T-cell (primary cell): ENCODE data around the gene CHI3L2. TPM values are rescaled to one million over a fixed set of nuclear protein-coding genes. Genes with fewer than 3 reads are reported as not detected.
A peak's percentile ranks its signal among the peaks of the same experiment; 100 is the strongest.

Experiments used
- ATAC-seq, 4 experiments: fragments of 200-7000 bp in 3 of 4; fragments of 150-1000 bp in 1 of 4; cut with Tn5 transposase; replicated peaks in 1 of 4; 1 replicate in 3 of 4; 2 replicates in 1 of 4; pipeline ENCODE4 v1.10.0; 2021; ENCODE audit warnings: moderate library complexity in 3 of 4, mild to moderate bottlenecking in 2 of 4, moderate number of reproducible peaks in 1 of 4
- CTCF ChIA-PET, 2 donors: fragments of 300-600 bp; sonication (Branson Sonifier 250); formaldehyde crosslinking; loops; one replicate each; lab custom pipeline; 2022; ENCODE audit warnings: antibody characterized with exemption in 2 of 2; lab: Charles Lee
- POLR2A ChIA-PET, 2 donors: fragments of 300-600 bp; sonication (Branson Sonifier 250); formaldehyde crosslinking; loops; one replicate each; lab custom pipeline; 2022; ENCODE audit warnings: antibody characterized with exemption in 2 of 2; lab: Charles Lee
- DNase-seq, 35 experiments: peaks; one replicate each; pipeline versions ENCODE4 v3.0.0 to v3.0.0-alpha.2; 2013 to 2023
- H3K27ac ChIP-seq: one replicate; pipeline ENCODE4 v1.5.1; 2013; ENCODE audit warnings: low read length
- H3K27me3 ChIP-seq, 2 experiments: replicated peaks in 1 of 2; 1 replicate in 1 of 2; 2 replicates in 1 of 2; pipeline versions ENCODE4 v1.6.1 to v1.7.0; 2013; ENCODE audit warnings: low read length in 1 of 2, mixed read lengths in 1 of 2; ENCODE audit not compliant: control insufficient read depth in 2 of 2, insufficient read depth in 2 of 2; ENCODE audit errors: extremely low read depth in 1 of 2
- H3K36me3 ChIP-seq, 2 donors: 1 replicate in 1 of 2; 2 replicates in 1 of 2; pipeline versions ENCODE4 v1.6.1 to v1.7.0; 2013; ENCODE audit warnings: low read length in 1 of 2; ENCODE audit not compliant: control insufficient read depth in 2 of 2, insufficient read depth in 1 of 2; ENCODE audit errors: extremely low read depth in 1 of 2
- H3K4me1 ChIP-seq, 2 experiments: 1 replicate in 1 of 2; 2 replicates in 1 of 2; pipeline versions ENCODE4 v1.6.1 to v1.7.0; 2013; ENCODE audit warnings: low read length in 2 of 2, mixed read lengths in 1 of 2; ENCODE audit not compliant: insufficient read depth in 2 of 2, control insufficient read depth in 1 of 2; ENCODE audit errors: extremely low read depth in 1 of 2
- H3K4me3 ChIP-seq, 2 donors: 1 replicate in 1 of 2; 2 replicates in 1 of 2; pipeline versions ENCODE4 v1.5.1 to v1.7.0; 2013; ENCODE audit warnings: mild to moderate bottlenecking in 2 of 2, low read length in 1 of 2, moderate library complexity in 1 of 2; ENCODE audit not compliant: control insufficient read depth in 1 of 2; ENCODE audit errors: extremely low read depth in 1 of 2
- H3K9me3 ChIP-seq: 2 replicates; pipeline ENCODE4 v1.7.0; 2013
- H3K27ac Mint-ChIP-seq, 2 donors: one replicate each; pipeline ENCODE4 v1.8.0; 2020 to 2021; ENCODE audit warnings: mild to moderate bottlenecking in 2 of 2, mixed read lengths in 2 of 2
- H3K27me3 Mint-ChIP-seq, 2 donors: one replicate each; pipeline ENCODE4 v1.8.0; 2021 to 2022; ENCODE audit warnings: mixed read lengths in 2 of 2
- H3K36me3 Mint-ChIP-seq: one replicate; pipeline ENCODE4 v1.8.0; 2021; ENCODE audit warnings: mixed read lengths
- H3K4me1 Mint-ChIP-seq, 3 donors: one replicate each; pipeline ENCODE4 v1.8.0; 2020 to 2022; ENCODE audit warnings: mixed read lengths in 3 of 3, mild to moderate bottlenecking in 1 of 3
- H3K4me3 Mint-ChIP-seq, 3 donors: one replicate each; pipeline ENCODE4 v1.8.0; 2020 to 2022; ENCODE audit warnings: mild to moderate bottlenecking in 3 of 3, mixed read lengths in 3 of 3, moderate library complexity in 3 of 3
- H3K9me3 Mint-ChIP-seq, 3 donors: one replicate each; pipeline ENCODE4 v1.8.0; 2020 to 2022; ENCODE audit warnings: mixed read lengths in 3 of 3
- WGBS: methylation state at CpG from one replicate; pipeline ENCODE4 v1.1.5; 2013; ENCODE audit warnings: missing lambda C conversion rate; ENCODE audit not compliant: insufficient coverage; 5-methylcytosine and 5-hydroxymethylcytosine counted together
- total RNA-seq, 35 experiments: library from RNA in 6 of 35; stranded (reverse) in 6 of 35; fragments of 120-200 nt in 1 of 35; gene quantifications; one replicate each; pipeline versions ENCODE4 v1.2.1 to v1.2.4 and lab custom pipeline; 2013 to 2026

Gene CHI3L2
- total RNA-seq, 5 donors from 2014 or later (not counting 1 experiment from before 2014, with no cell fraction given), result 3.6 to 28.1 (median 10.9) TPM

DNA sequence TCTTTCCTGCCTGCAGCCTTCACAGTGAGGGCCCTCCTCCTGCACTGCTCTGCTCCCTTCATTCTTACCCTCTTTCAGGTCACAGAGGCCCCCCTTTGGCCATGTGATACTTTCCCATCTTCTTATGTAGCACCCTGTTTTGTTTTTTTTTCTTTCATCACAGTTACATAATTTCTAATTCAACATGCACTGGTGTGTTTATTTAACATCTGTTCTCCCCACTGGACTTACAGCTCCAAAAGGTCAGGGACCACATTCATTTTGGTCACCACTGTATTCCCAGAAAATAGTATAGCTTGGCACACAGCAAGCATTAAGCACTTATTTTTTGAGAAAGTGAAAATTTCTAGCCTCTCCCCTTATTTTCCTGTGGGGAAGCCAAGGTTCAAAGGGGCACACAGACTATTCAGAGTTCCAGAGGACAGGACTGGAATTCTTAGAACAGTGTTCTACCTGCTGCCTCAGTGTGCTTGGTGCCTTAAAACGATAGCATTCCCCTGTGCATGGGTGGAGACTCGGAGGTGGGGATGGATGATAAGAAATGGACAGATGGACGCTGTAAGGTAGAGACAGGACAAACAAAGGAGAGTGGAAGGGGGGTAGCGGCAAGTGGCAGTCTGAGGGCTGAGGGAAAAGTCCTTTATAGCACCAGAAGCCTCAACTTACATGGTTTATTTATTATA is 32.4 kb upstream of the CHI3L2 start:
- WGBS, result 10% methylated on average over 2 of the region's 4 CpGs
- H3K27ac ChIP-seq, result peak overlapping the region; percentile 76
- peak overlapping the region; percentile 78 to 90 for H3K4me3 ChIP-seq
- Mint-ChIP-seq H3K36me3 (peaks cover 87% of the 10 kb centered on the region), H3K27ac (peak overlapping the region; percentile 95 to 99), H3K4me1 (peaks cover 80 to 88% (median 86%) of the 10 kb centered on the region in 3 donors), H3K9me3 (no peaks in the 10 kb centered on the region), H3K4me3 (peak overlapping the region; percentile 71 to 99 (median 98)), H3K27me3 (no peaks in the 10 kb centered on the region)
- POLR2A ChIA-PET, result interaction anchor here in 1 of 2 donors (0.7 kb wide), 2 partner anchors 19 to 94 kb away, joined by 3 to 4 read pairs; no protein-coding TSS in a partner anchor
- CTCF ChIA-PET, result interaction anchor here in 1 of 2 donors (0.6 to 5.5 kb wide), 2 partner anchors 24 to 205 kb away, joined by 4 to 50 read pairs; no protein-coding TSS in a partner anchor
- ATAC-seq, result no peak
- H3K27me3 ChIP-seq, result no peaks in the 10 kb centered on the region
- peaks cover 15 to 89% of the 10 kb centered on the region in 2 donors for H3K36me3 ChIP-seq
- DNase-seq, result no peak
- no peaks in the 10 kb centered on the region for H3K9me3 ChIP-seq
- H3K4me1 ChIP-seq, result peaks cover 67 to 80% of the 10 kb centered on the region in 2 experiments

DNA sequence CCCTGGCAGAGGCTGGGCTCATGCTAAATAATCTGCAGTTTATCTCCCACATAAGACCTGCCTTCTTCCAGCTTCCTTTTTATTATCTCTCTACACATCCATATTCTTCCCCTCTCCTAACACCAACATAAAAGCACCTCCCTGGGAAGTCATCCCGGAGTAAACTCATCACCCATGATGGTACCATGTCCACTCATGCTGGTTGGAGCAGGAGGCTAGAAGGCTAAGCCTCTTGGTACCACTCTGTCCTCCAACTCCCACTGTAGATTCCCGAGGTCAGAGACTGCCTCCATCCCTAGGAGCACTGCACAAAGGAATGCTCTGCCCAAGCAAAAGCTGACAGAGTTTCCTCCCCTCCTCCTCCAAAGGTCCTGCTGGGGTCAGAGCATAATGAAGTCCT is 31.3 kb upstream of the CHI3L2 start:
- Histone ChIP-seq H3K4me3 (peak overlapping the region; percentile 78 to 90), H3K4me1 (peaks cover 63 to 77% of the 10 kb centered on the region in 2 experiments), H3K36me3 (peaks cover 15 to 78% of the 10 kb centered on the region in 2 donors), H3K9me3 (no peaks in the 10 kb centered on the region), H3K27ac (peak overlapping the region; percentile 76), H3K27me3 (no peaks in the 10 kb centered on the region)
- ChIA-PET CTCF (interaction anchor here (1.2 to 5.5 kb wide), 4 partner anchors 9 to 27 kb away, joined by 3 to 50 read pairs (median 5); no protein-coding TSS in a partner anchor), POLR2A (interaction anchor here in 1 of 2 donors (0.5 kb wide), 1 partner anchor 446 kb away, joined by 4 read pairs; no protein-coding TSS in a partner anchor)
- Mint-ChIP-seq H3K4me3 (peak overlapping the region; percentile 98 to 99 (median 99)), H3K4me1 (peaks cover 79 to 87% (median 84%) of the 10 kb centered on the region in 3 donors), H3K27me3 (no peaks in the 10 kb centered on the region), H3K27ac (peak overlapping the region; percentile 95 to 99), H3K36me3 (peaks cover 77% of the 10 kb centered on the region), H3K9me3 (no peaks in the 10 kb centered on the region)
- ATAC-seq, result no peak
- no peak for DNase-seq
- WGBS, result no CpG with 5 or more reads among the region's 2 CpGs

DNA sequence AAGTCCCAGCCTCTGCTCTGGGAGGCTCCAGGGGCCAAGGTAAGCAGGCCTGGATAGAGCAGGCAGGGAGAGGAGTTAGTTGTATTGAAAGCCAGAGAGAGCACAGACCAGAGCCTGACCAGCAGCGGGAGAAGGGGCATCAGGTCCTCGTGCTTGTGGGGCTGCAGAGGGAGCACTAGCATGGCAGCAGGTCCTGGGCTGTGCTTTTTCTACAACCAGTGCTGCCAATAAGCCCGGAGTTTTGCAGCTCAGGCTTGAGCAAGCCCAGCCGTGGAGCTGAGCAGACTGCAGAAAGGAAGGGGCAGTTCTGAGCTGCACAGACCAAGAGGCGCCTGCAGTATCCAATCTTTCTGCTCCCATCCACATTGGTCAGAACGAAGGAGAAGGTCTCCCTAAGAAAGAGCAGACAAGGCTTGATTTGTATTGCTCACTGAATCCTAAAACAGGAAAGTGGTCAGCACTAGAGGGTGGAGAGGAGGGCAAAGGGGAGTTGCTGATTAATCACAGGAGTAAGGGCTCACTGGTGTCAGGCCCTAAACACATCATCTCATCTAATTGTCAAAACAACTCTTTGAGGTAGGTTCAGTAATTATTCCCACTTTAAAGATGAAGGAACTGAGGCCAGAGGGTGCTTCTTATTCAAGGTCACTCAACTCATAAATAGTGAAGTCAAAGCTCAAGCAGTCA is 29.8 kb upstream of the CHI3L2 start:
- peak in 28 of 35 experiments; percentile 46 to 86 (median 64) for DNase-seq
- peaks cover 15 to 63% of the 10 kb centered on the region in 2 donors for H3K36me3 ChIP-seq
- no peaks in the 10 kb centered on the region for H3K27me3 ChIP-seq
- 0% methylated on average over 3 of the region's 6 CpGs for WGBS
- POLR2A ChIA-PET, result interaction anchor here (0.5 to 1.4 kb wide), 4 partner anchors 17 to 30 kb away, joined by 3 to 17 read pairs (median 5); no protein-coding TSS in a partner anchor
- CTCF ChIA-PET, result interaction anchor here (1.0 to 5.5 kb wide), 13 partner anchors 8 to 203 kb away, joined by 3 to 50 read pairs (median 5); partner anchors contain the start of genes CEPT1 (in 1 of the 2) and DRAM2 (in 1 of the 2)
- H3K9me3 Mint-ChIP-seq, result no peaks in the 10 kb centered on the region
- ATAC-seq, result peak; percentile 26 to 63 (median 60)
- no peaks in the 10 kb centered on the region for H3K9me3 ChIP-seq
- peak overlapping the region; percentile 98 to 99 (median 99) for H3K4me3 Mint-ChIP-seq
- H3K27ac Mint-ChIP-seq, result peak overlapping the region; percentile 95 to 99
- peaks cover 78 to 87% (median 84%) of the 10 kb centered on the region in 3 donors for H3K4me1 Mint-ChIP-seq
- H3K27ac ChIP-seq, result peak overlapping the region; percentile 76
- H3K36me3 Mint-ChIP-seq, result peaks cover 65% of the 10 kb centered on the region
- H3K4me1 ChIP-seq, result peaks cover 62 to 78% of the 10 kb centered on the region in 2 experiments
- no peaks in the 10 kb centered on the region for H3K27me3 Mint-ChIP-seq
- peak overlapping the region; percentile 78 to 90 for H3K4me3 ChIP-seq

DNA sequence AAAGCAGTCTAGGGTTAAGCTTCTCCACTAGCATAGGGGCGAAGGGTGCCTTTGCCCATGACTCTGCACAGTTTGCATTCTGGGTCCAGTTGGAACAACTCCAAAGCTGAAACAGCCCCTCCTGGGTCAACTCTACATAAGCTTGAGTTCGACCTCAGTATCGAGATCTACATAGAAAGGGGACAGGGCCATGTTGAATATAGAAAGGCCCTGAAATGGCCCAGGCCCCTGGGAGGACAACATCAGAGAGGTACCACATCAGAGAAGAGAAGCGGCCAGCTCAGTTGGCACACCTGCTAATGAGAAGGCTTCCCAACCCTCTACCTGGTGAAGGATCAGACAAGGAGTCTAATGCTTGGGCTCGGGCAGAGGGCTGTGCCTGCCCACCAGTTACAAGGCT is 28.7 kb upstream of the CHI3L2 start:
- no CpG with 5 or more reads among the region's 5 CpGs for WGBS
- Mint-ChIP-seq H3K27ac (peak overlapping the region; percentile 95 to 99), H3K27me3 (no peaks in the 10 kb centered on the region), H3K4me3 (peak overlapping the region; percentile 98 to 99 (median 99)), H3K36me3 (peaks cover 57% of the 10 kb centered on the region), H3K9me3 (no peaks in the 10 kb centered on the region), H3K4me1 (peaks cover 78 to 84% (median 83%) of the 10 kb centered on the region in 3 donors)
- Histone ChIP-seq H3K27me3 (no peaks in the 10 kb centered on the region), H3K9me3 (no peaks in the 10 kb centered on the region), H3K4me1 (peaks cover 57 to 77% of the 10 kb centered on the region in 2 experiments), H3K27ac (peak overlapping the region; percentile 76), H3K36me3 (peaks cover 15 to 52% of the 10 kb centered on the region in 2 donors), H3K4me3 (peak overlapping the region; percentile 78 to 90)
- no peak for DNase-seq
- no peak for ATAC-seq
- CTCF ChIA-PET, result interaction anchor here (0.7 to 5.5 kb wide), 15 partner anchors 9 to 254 kb away, joined by 3 to 50 read pairs (median 5); partner anchors contain the start of genes ATP5PB (in 1 of the 2) and WDR77 (in 1 of the 2)
- POLR2A ChIA-PET, result interaction anchor here (0.9 to 1.4 kb wide), 5 partner anchors 11 to 201 kb away, joined by 3 to 17 read pairs (median 3); no protein-coding TSS in a partner anchor

DNA sequence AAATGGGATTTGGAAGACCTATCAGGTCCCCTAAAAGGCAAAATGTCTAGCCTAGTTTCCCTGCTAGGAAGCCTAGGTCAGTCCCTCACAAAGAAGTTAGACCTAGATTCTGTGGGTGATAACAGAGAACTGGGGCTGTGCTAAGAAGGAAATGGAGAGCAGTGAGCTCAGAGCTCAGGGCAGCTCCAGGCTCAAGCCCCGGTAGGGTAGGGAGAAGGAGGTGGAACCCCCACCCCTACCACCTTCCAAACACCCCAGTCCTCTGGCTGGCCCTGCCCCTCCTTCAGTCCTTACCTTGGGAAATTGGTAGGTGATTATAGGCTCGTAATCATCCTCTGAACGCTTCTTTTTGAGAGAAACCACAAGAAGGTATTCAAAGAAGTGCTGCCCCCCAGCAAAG is 28.2 kb upstream of the CHI3L2 start:
- CTCF ChIA-PET, result interaction anchor here in 1 of 2 donors (0.8 to 5.5 kb wide), 10 partner anchors 12 to 249 kb away, joined by 3 to 50 read pairs (median 10); partner anchors contain the start of genes ATP5PB and WDR77
- peak in 2 of 4 experiments; percentile 17 to 23 for ATAC-seq
- peak in 2 of 35 experiments; percentile 18 to 46 for DNase-seq
- Mint-ChIP-seq H3K36me3 (peaks cover 52% of the 10 kb centered on the region), H3K27me3 (no peaks in the 10 kb centered on the region), H3K4me1 (peaks cover 73 to 80% (median 78%) of the 10 kb centered on the region in 3 donors), H3K27ac (peak overlapping the region; percentile 95 to 99), H3K9me3 (no peaks in the 10 kb centered on the region), H3K4me3 (peak overlapping the region; percentile 98 to 99 (median 99))
- no peaks in the 10 kb centered on the region for H3K27me3 ChIP-seq
- POLR2A ChIA-PET, result interaction anchor here (0.7 to 1.4 kb wide), 3 partner anchors 12 to 21 kb away, joined by 3 to 4 read pairs (median 3); no protein-coding TSS in a partner anchor
- H3K9me3 ChIP-seq, result no peaks in the 10 kb centered on the region
- WGBS, result 0% methylated on average over 1 of the region's 3 CpGs
- H3K36me3 ChIP-seq, result peaks cover 12 to 47% of the 10 kb centered on the region in 2 donors
- H3K27ac ChIP-seq, result peak overlapping the region; percentile 76
- H3K4me1 ChIP-seq, result peaks cover 52 to 72% of the 10 kb centered on the region in 2 experiments
- H3K4me3 ChIP-seq, result peak overlapping the region; percentile 78 to 90
